ENCODE measurements around the gene BTBD2. TPM values are rescaled to one million over a fixed set of nuclear protein-coding genes. Genes with fewer than 3 reads are reported as not detected.

The BTBD2 gene
- total RNA-seq, 1 donor from 2014 or later = 81.5 TPM

DNA sequence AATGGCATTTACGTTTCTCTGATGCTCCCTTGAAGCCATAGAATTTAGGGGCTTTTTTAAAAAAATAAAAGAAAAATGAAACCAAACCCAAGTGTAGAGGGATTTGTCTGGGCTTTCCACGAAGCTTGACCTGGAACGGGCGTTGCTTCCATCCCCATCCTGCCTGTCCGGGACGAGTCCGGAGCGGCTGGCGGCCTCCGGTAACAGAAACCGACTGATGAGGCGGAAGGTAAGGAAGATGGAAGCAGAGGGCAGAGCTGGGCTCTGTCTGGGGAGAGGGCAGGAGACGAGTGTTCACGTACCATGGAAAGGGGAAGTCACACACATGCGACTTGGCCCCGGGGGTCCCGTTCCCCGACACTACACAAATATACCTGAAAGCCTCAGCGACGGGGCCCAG, 34.3 kb downstream of the BTBD2 start:
- no peak for DNase-seq (ENCODE audit: extremely low spot score in 2 of 2)
- Histone ChIP-seq H3K27me3 (no peaks in the 10 kb centered on the region), H3K27ac (no peak overlapping the region), H3K9me3 (no peaks in the 10 kb centered on the region), H3K36me3 (peaks cover 0 to 61% of the 10 kb centered on the region in 2 donors), H3K4me1 (peaks cover 11% of the 10 kb centered on the region), H3K4me3 (no peak overlapping the region)
- TF ChIP-seq POLR2AphosphoS5 (IDR thresholded peaks at IDR 0.05; ENCODE audit: insufficient read depth in 1 of 2, low read depth in 1 of 2) (no peak), POLR2A (IDR thresholded peaks at IDR 0.05) (no peak)
- TF ChIP-seq, protein P1, sequence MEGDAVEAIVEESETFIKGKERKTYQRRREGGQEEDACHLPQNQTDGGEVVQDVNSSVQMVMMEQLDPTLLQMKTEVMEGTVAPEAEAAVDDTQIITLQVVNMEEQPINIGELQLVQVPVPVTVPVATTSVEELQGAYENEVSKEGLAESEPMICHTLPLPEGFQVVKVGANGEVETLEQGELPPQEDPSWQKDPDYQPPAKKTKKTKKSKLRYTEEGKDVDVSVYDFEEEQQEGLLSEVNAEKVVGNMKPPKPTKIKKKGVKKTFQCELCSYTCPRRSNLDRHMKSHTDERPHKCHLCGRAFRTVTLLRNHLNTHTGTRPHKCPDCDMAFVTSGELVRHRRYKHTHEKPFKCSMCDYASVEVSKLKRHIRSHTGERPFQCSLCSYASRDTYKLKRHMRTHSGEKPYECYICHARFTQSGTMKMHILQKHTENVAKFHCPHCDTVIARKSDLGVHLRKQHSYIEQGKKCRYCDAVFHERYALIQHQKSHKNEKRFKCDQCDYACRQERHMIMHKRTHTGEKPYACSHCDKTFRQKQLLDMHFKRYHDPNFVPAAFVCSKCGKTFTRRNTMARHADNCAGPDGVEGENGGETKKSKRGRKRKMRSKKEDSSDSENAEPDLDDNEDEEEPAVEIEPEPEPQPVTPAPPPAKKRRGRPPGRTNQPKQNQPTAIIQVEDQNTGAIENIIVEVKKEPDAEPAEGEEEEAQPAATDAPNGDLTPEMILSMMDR (IDR thresholded peaks at IDR 0.05) = no peak
- intact Hi-C loops (cut with DNase I) = no loop called here

- Histone ChIP-seq H3K27me3 (no peaks in the 10 kb centered on the region), H3K9me3 (no peaks in the 10 kb centered on the region), H3K4me1 (peaks cover 11% of the 10 kb centered on the region), H3K27ac (no peak overlapping the region), H3K4me3 (no peak overlapping the region), H3K36me3 (peaks cover 0 to 57% of the 10 kb centered on the region in 2 donors)
- intact Hi-C loops (cut with DNase I) = no loop called here
- no peak for DNase-seq (ENCODE audit: extremely low spot score in 2 of 2)
- TF ChIP-seq POLR2A (IDR thresholded peaks at IDR 0.05) (no peak), POLR2AphosphoS5 (IDR thresholded peaks at IDR 0.05; ENCODE audit: insufficient read depth in 1 of 2, low read depth in 1 of 2) (no peak)
- TF ChIP-seq, protein P1 (IDR thresholded peaks at IDR 0.05) = no peak
Measured at GRCh38 chr19:1980809-1981181, 34.7 kb downstream of the BTBD2 start.

DNA sequence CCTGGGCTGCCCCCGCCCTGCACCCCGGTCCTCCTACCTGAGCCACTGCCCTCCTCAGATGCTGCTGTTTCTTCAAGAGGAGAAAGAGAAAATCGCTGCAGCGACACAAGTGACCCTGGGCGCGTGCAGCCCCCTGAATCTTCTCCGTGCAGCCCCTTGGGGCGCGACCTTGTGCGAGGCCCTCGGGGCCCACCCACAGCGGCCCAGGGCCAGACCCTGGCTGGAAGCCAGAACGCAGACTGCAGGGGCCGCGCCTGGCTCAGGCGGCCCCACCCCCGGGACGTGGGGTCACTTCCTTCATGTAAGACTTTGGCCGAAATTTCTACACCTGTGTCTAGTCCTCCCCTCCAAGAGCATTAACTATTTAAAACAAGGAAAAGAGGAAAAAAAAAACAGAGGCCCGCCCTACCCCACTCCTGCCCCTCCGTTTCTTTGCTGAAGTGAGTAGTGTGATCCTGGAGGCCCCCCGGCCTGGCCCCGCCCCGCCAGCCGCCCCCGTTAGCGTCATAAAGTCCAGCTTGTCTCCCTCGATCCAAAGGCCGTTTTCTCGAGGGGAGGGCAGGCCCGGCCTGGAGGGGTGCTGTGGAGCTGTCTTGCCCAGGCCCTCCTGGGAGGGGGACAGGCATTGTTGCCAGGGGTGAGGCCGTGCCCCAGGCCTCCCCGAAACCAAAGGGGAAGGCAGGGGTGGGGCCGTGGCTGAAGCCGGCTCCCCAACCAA, 35.3 kb downstream of the BTBD2 start:
- Histone ChIP-seq H3K36me3 (peaks cover 0 to 52% of the 10 kb centered on the region in 2 donors), H3K9me3 (no peaks in the 10 kb centered on the region), H3K4me1 (peaks cover 15% of the 10 kb centered on the region), H3K4me3 (no peak overlapping the region), H3K27me3 (no peaks in the 10 kb centered on the region), H3K27ac (no peak overlapping the region)
- intact Hi-C loops (cut with DNase I) = no loop called here
- TF ChIP-seq, protein P1 (IDR thresholded peaks at IDR 0.05) = no peak
- TF ChIP-seq POLR2AphosphoS5 (IDR thresholded peaks at IDR 0.05; ENCODE audit: insufficient read depth in 1 of 2, low read depth in 1 of 2) = no peak
- TF ChIP-seq POLR2A (IDR thresholded peaks at IDR 0.05) = no peak
- DNase-seq (ENCODE audit: extremely low spot score in 2 of 2) = no peak

- Histone ChIP-seq H3K4me1 (peaks cover 19% of the 10 kb centered on the region), H3K4me3 (no peak overlapping the region), H3K36me3 (peaks cover 0 to 47% of the 10 kb centered on the region in 2 donors), H3K27me3 (no peaks in the 10 kb centered on the region), H3K27ac (no peak overlapping the region), H3K9me3 (no peaks in the 10 kb centered on the region)
- intact Hi-C loops (cut with DNase I) = no loop called here
- no peak for DNase-seq (ENCODE audit: extremely low spot score in 2 of 2)
- no peak for TF ChIP-seq POLR2A (IDR thresholded peaks at IDR 0.05)
- TF ChIP-seq POLR2AphosphoS5 (IDR thresholded peaks at IDR 0.05; ENCODE audit: insufficient read depth in 1 of 2, low read depth in 1 of 2) = no peak
- TF ChIP-seq, protein P1 (IDR thresholded peaks at IDR 0.05) = no peak
Measured at GRCh38 chr19:1979642-1980041, 35.9 kb downstream of the BTBD2 start.

GRCh38 chr19:1979017-1979416, 36.5 kb downstream of the BTBD2 start:
- no peaks in the 10 kb centered on the region for H3K9me3 ChIP-seq
- peaks cover 0 to 47% of the 10 kb centered on the region in 2 donors for H3K36me3 ChIP-seq
- H3K4me3 ChIP-seq = no peak overlapping the region
- no peak for TF ChIP-seq POLR2A (IDR thresholded peaks at IDR 0.05)
- TF ChIP-seq, protein P1 (IDR thresholded peaks at IDR 0.05) = no peak
- TF ChIP-seq POLR2AphosphoS5 (IDR thresholded peaks at IDR 0.05; ENCODE audit: insufficient read depth in 1 of 2, low read depth in 1 of 2) = no peak
- DNase-seq (ENCODE audit: extremely low spot score in 2 of 2) = no peak
- H3K4me1 ChIP-seq = peaks cover 21% of the 10 kb centered on the region
- H3K27me3 ChIP-seq = no peaks in the 10 kb centered on the region
- intact Hi-C loops (cut with DNase I) = no loop called here
- H3K27ac ChIP-seq = no peak overlapping the region

Measured in vagina (tissue), 2 donors.